AG09309 (cell line): ENCODE data around the gene DCUN1D5.
"Not testable (repeated sequence)": the region's sequence is repeated elsewhere in the genome, so short reads cannot be mapped to it uniquely, and the experiment has no call there.

Source experiments
- DNase-seq: peaks from one replicate; pipeline ENCODE4 v3.0.0-alpha.2; 2010; ENCODE audit warnings: low read depth
- H3K4me3 ChIP-seq: 2 replicates; pipeline ENCODE4 v1.5.1; 2011; ENCODE audit warnings: mild to moderate bottlenecking, low read depth, low read length, moderate library complexity; ENCODE audit not compliant: control insufficient read depth
- TF ChIP-seq, protein P1 (sequence below): IDR thresholded peaks from 2 replicates; pipeline ENCODE4 v1.5.1; 2011; ENCODE audit warnings: mild to moderate bottlenecking, low read depth, low read length, inconsistent platforms; ENCODE audit not compliant: insufficient read depth, control insufficient read depth; ENCODE audit errors: missing control alignments

DCUN1D5 gene

GRCh38 chr11:103031834-103032233, 60.1 kb downstream of the DCUN1D5 start:
- TF ChIP-seq, protein P1, sequence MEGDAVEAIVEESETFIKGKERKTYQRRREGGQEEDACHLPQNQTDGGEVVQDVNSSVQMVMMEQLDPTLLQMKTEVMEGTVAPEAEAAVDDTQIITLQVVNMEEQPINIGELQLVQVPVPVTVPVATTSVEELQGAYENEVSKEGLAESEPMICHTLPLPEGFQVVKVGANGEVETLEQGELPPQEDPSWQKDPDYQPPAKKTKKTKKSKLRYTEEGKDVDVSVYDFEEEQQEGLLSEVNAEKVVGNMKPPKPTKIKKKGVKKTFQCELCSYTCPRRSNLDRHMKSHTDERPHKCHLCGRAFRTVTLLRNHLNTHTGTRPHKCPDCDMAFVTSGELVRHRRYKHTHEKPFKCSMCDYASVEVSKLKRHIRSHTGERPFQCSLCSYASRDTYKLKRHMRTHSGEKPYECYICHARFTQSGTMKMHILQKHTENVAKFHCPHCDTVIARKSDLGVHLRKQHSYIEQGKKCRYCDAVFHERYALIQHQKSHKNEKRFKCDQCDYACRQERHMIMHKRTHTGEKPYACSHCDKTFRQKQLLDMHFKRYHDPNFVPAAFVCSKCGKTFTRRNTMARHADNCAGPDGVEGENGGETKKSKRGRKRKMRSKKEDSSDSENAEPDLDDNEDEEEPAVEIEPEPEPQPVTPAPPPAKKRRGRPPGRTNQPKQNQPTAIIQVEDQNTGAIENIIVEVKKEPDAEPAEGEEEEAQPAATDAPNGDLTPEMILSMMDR: no peak
- H3K4me3 ChIP-seq: no peak overlapping the region
- peak; percentile 67 for DNase-seq

DNA sequence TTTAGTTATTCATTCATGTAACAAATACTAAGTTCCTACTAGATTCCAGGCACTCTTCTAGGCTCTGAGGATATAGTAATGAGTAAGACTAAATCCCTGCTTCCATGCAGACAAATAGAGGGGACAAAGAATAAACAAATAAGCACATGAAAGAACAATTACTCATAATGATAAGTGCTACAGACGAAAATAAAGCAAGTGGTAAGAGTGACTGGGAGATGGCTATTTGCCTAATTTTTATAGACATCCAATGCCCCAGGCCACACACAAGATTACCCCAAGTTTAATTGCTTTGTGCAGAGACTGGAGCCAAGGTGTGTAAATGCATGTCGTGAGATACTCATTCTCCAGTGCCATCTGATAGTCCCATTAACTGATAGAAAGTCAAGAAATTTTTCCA, 62.6 kb downstream of the DCUN1D5 start:
- DNase-seq: no peak
- TF ChIP-seq, protein P1: no peak

GRCh38 chr11:103028304-103029020, 63.5 kb downstream of the DCUN1D5 start:
- not testable (repeated sequence) for DNase-seq, H3K4me3 ChIP-seq

More for the DNA sequence above, 62.6 kb downstream of the DCUN1D5 start:
- H3K4me3 ChIP-seq: no peak overlapping the region

GRCh38 chr11:103024086-103024485, 67.9 kb downstream of the DCUN1D5 start:
- TF ChIP-seq, protein P1: no peak
- no peak overlapping the region for H3K4me3 ChIP-seq
- DNase-seq: no peak

DNA sequence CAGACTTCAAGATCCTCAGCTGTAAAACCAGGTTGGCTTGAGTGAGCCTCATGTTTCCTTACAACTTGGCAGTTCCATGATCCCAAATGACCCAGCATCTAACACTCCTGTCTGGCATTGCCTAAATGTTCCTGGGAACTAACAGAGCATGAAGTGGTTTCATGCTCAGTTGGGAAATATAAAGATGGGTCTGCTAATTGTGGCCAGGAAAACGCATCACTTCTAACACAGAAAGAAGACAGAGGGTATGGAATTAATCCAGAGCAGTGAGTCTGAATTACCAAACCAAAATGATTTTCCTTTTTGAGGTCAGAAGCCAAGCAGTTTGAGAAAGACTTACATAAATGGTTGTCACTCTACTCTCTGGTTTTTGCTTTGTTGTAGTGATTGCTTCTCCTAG, 75.9 kb downstream of the DCUN1D5 start:
- TF ChIP-seq, protein P1: no peak
- no peak for DNase-seq
- no peak overlapping the region for H3K4me3 ChIP-seq

GRCh38 chr11:103013421-103013820, 78.5 kb downstream of the DCUN1D5 start:
- no peak for DNase-seq
- TF ChIP-seq, protein P1: no peak

More at GRCh38 chr11:103013421-103013820, 78.5 kb downstream of the DCUN1D5 start:
- H3K4me3 ChIP-seq: no peak overlapping the region
